Endothelial cell of umbilical vein (primary cell): ENCODE measurements around the gene CTSA. TPM values are rescaled to one million over a fixed set of nuclear protein-coding genes. Genes with fewer than 3 reads are reported as not detected.

Source experiments
- BruUV-seq: library from RNA; stranded (reverse); fragments of 400-500 nt; replicated peaks from 2 replicates; lab custom pipeline; 2021; lab: Mats Ljungman, UMichigan
- CTCF ChIA-PET: fragments of 300-600, 350-600 bp; sonication (Branson Sonifier 250); formaldehyde crosslinking; loops from one replicate; lab custom pipeline; 2021; ENCODE audit warnings: antibody characterized with exemption, inconsistent platforms; lab: Charles Lee
- POLR2A ChIA-PET: fragments of 300-600, 350-600 bp; sonication (Branson Sonifier 250); formaldehyde crosslinking; loops from one replicate; lab custom pipeline; 2021; ENCODE audit warnings: antibody characterized with exemption, inconsistent platforms; lab: Charles Lee
- DNase-seq: peaks from one replicate; pipeline ENCODE4 v3.0.0-alpha.2; 2011; ENCODE audit warnings: low read depth, low spot score
- FAIRE-seq: peaks from 2 replicates; lab custom pipeline; 2011; peaks lifted over from hg19 to GRCh38; lab: Jason Lieb, UNC
- H2AFZ ChIP-seq: 2 replicates; pipeline ENCODE4 v1.6.0; 2012; ENCODE audit warnings: low read depth, low read length, control low read depth, inconsistent platforms
- H3K27ac ChIP-seq: 2 replicates; pipeline ENCODE4 v1.5.1; 2011; ENCODE audit warnings: low read depth, mild to moderate bottlenecking, control low read depth, low read length, moderate library complexity; ENCODE audit not compliant: insufficient read depth
- H3K27me3 ChIP-seq, 2 experiments: 2 replicates each; pipeline versions ENCODE4 v1.6.0 to v1.6.1; 2011; ENCODE audit warnings: low read length in 2 of 2, mixed read lengths in 1 of 2; ENCODE audit not compliant: control insufficient read depth in 2 of 2, insufficient read depth in 2 of 2
- H3K36me3 ChIP-seq, 2 experiments: 2 replicates in 1 of 2; 3 replicates in 1 of 2; pipeline ENCODE4 v1.5.1; 2011; ENCODE audit warnings: low read length in 2 of 2, mild to moderate bottlenecking in 1 of 2, moderate library complexity in 1 of 2; ENCODE audit not compliant: control insufficient read depth in 2 of 2, insufficient read depth in 2 of 2; ENCODE audit errors: extremely low read depth in 1 of 2
- H3K4me1 ChIP-seq: 3 replicates; pipeline ENCODE4 v1.5.1; 2011; ENCODE audit warnings: mild to moderate bottlenecking, low read length; ENCODE audit not compliant: control insufficient read depth, insufficient read depth; ENCODE audit errors: extremely low read depth
- H3K4me2 ChIP-seq: 2 replicates; pipeline ENCODE4 v1.6.1; 2011; ENCODE audit warnings: low read length, control low read depth, mixed read lengths; ENCODE audit not compliant: insufficient read depth
- H3K4me3 ChIP-seq, 3 experiments: fragments of 200-600 bp in 1 of 3; sonication (generic), shearing (Covaris generic) in 1 of 3; replicated peaks in 1 of 3; 2 replicates each; pipeline ENCODE4 v1.5.1; 2011 to 2016; ENCODE audit warnings: control low read depth in 3 of 3, low read length in 3 of 3, mild to moderate bottlenecking in 2 of 3, inconsistent platforms in 1 of 3, low read depth in 1 of 3, moderate library complexity in 1 of 3; ENCODE audit not compliant: insufficient read depth in 1 of 3
- H3K79me2 ChIP-seq: 2 replicates; pipeline ENCODE4 v1.6.0; 2012; ENCODE audit warnings: low read length, inconsistent platforms; ENCODE audit not compliant: control insufficient read depth, insufficient read depth
- H3K9ac ChIP-seq: replicated peaks from 2 replicates; pipeline ENCODE3; 2011; ENCODE audit warnings: low read length, control low read depth; ENCODE audit not compliant: insufficient read depth; ENCODE audit errors: extremely low read depth
- H3K9me1 ChIP-seq: replicated peaks from 3 replicates; pipeline ENCODE4 v1.6.0; 2011; ENCODE audit warnings: mild to moderate bottlenecking, low read length; ENCODE audit not compliant: control insufficient read depth, insufficient read depth; ENCODE audit errors: extremely low read depth
- H3K9me3 ChIP-seq: replicated peaks from 2 replicates; pipeline ENCODE4 v1.5.1; 2012; ENCODE audit warnings: low read length, inconsistent platforms; ENCODE audit not compliant: control insufficient read depth, insufficient read depth
- H4K20me1 ChIP-seq: replicated peaks from 2 replicates; pipeline ENCODE3; 2011; ENCODE audit warnings: mild to moderate bottlenecking, low read length; ENCODE audit not compliant: control insufficient read depth, insufficient read depth; ENCODE audit errors: extremely low read depth
- EZH2 ChIP-seq: IDR thresholded peaks from 2 replicates; pipeline ENCODE4 v1.6.1; 2012; ENCODE audit warnings: borderline replicate concordance, low read depth, mild to moderate bottlenecking, moderate library complexity, low read length, inconsistent platforms; ENCODE audit not compliant: severe bottlenecking
- FOS ChIP-seq: IDR thresholded peaks from 2 replicates; pipeline ENCODE4 v1.6.1; 2011; ENCODE audit warnings: mild to moderate bottlenecking, low read length, moderate library complexity, borderline replicate concordance; ENCODE audit not compliant: insufficient read depth
- GATA2 ChIP-seq: IDR thresholded peaks from 2 replicates; pipeline ENCODE4 v1.7.0; 2011; ENCODE audit warnings: low read depth, mild to moderate bottlenecking, moderate library complexity, mixed read lengths, low read length; ENCODE audit not compliant: insufficient read length, insufficient read depth
- JUN ChIP-seq: IDR thresholded peaks from 2 replicates; pipeline ENCODE4 v1.6.1; 2011; ENCODE audit warnings: borderline replicate concordance, low read depth; ENCODE audit not compliant: insufficient read length, insufficient read depth
- MYC ChIP-seq: IDR thresholded peaks from one replicate; pipeline ENCODE4 v1.6.1; 2011; ENCODE audit warnings: mild to moderate bottlenecking, low read depth, low read length
- POLR2A ChIP-seq: IDR thresholded peaks from 2 replicates; pipeline ENCODE4 v1.6.1; 2012; ENCODE audit warnings: low read depth, mild to moderate bottlenecking, control low read depth, low read length
- POLR2AphosphoS5 ChIP-seq: IDR thresholded peaks from 2 replicates; pipeline ENCODE4 v1.6.1; 2012; ENCODE audit warnings: low read depth, mild to moderate bottlenecking, control low read depth, low read length, moderate library complexity; ENCODE audit not compliant: insufficient read depth
- dilution Hi-C: fragments of 300-500 bp; cut with MboI; formaldehyde crosslinking; loops from one replicate; pipeline ENCODE4 v1.15.0; 2019; ENCODE audit warnings: low sequenced_read_pairs; ENCODE audit not compliant: extremely low pct_ligation_motif_present
- intact Hi-C: fragments of 100-400 bp; cut with micrococcal nuclease; formaldehyde crosslinking; loops from one replicate; pipeline ENCODE4 v1.10.0; 2022
- polyA plus RNA-seq, 4 experiments: library from polyadenylated mRNA; depleted of rRNA in 3 of 4; stranded (reverse) in 3 of 4; unstranded in 1 of 4; fragments of >200 nt; gene quantifications; 2 replicates each; pipeline versions ENCODE4 v1.2.1 to v1.2.3, GENCODE V29; 2011 to 2012; ENCODE audit warnings: missing spikeins in 1 of 4
- total RNA-seq: library from RNA; stranded (reverse); gene quantifications from 2 replicates; pipeline ENCODE4 v1.2.3, GENCODE V29; 2021
- TF ChIP-seq, protein P1 (sequence below): IDR thresholded peaks from 2 replicates; pipeline ENCODE4 v1.6.1; 2011; ENCODE audit not compliant: insufficient read depth, insufficient read length
- TF ChIP-seq, protein P2 (sequence below), 2 donors: IDR thresholded peaks; 1 replicate in 1 of 2; 2 replicates in 1 of 2; pipeline ENCODE4 v1.5.1; 2011; ENCODE audit warnings: low read length in 2 of 2, mild to moderate bottlenecking in 2 of 2, moderate library complexity in 2 of 2, control low read depth in 1 of 2, inconsistent platforms in 1 of 2, low read depth in 1 of 2; ENCODE audit not compliant: insufficient read depth in 1 of 2; ENCODE audit errors: extremely low read depth in 1 of 2

CTSA gene
- total and polyA plus RNA-seq, 2 donors (not counting 3 experiments of a cell fraction or from before 2014, with no cell fraction given) = 169 to 409 TPM

GRCh38 chr20:45880988-45881788 is 9.9 kb upstream of the CTSA start, which contains the start of gene ZSWIM1:
Gene ZSWIM1 (plus strand): TSS chr20:45881227. CDS start chr20:45882593, 1,366 bp downstream.
- H3K27ac ChIP-seq = peak within 1 kb of the TSS; percentile 66
- peak within 1 kb of the TSS; percentile 51 to 93 (median 89) for H3K4me3 ChIP-seq
- intact Hi-C loops = loop anchor here (1.0 to 2.0 kb wide), 2 partner anchors 24 to 54 kb away; partner anchors contain the start of genes ACOT8, PCIF1 and ZSWIM3
- peak; percentile 88 for TF ChIP-seq POLR2AphosphoS5
- TF ChIP-seq, protein P1, sequence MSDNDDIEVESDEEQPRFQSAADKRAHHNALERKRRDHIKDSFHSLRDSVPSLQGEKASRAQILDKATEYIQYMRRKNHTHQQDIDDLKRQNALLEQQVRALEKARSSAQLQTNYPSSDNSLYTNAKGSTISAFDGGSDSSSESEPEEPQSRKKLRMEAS = no peak
- peak; percentile 95 for TF ChIP-seq POLR2A
- H3K79me2 ChIP-seq = peaks cover 24% of the 10 kb centered on the region
- peak within 1 kb of the TSS; percentile 85 for H3K9ac ChIP-seq
- FAIRE-seq = peak; percentile 100
- peaks cover 4 to 26% of the 10 kb centered on the region in 2 experiments for H3K36me3 ChIP-seq
- H2AFZ ChIP-seq = peak within 1 kb of the TSS; percentile 62
- DNase-seq = peak; percentile 100
- TSS peak; percentile 61 for BruUV-seq
- no peaks in the 10 kb centered on the region for H3K27me3 ChIP-seq
- peaks cover 11% of the 10 kb centered on the region for H3K4me1 ChIP-seq
- ChIA-PET POLR2A (interaction anchor here (0.8 to 2.3 kb wide), 4 partner anchors 9 to 53 kb away, joined by 7 to 12 read pairs (median 9); partner anchors contain the start of genes ACOT8 and PCIF1), CTCF (interaction anchor here (0.6 to 2.1 kb wide), 9 partner anchors 9 to 90 kb away, joined by 3 to 24 read pairs (median 3); partner anchors contain the start of genes CTSA and NEURL2)
- no peaks in the 10 kb centered on the region for H3K9me1 ChIP-seq
- H4K20me1 ChIP-seq = no peaks in the 10 kb centered on the region
- no peaks in the 10 kb centered on the region for H3K9me3 ChIP-seq
- H3K4me2 ChIP-seq = peak within 1 kb of the TSS; percentile 88
- dilution Hi-C loops = no loop called here

GRCh38 chr20:45882469-45883099 is 8.6 kb upstream of the CTSA start:
- dilution Hi-C loops = no loop called here

More at GRCh38 chr20:45882469-45883099, 8.6 kb upstream of the CTSA start:
- TF ChIP-seq MYC (no peak), EZH2 (no peak), FOS (no peak), POLR2AphosphoS5 (no peak), JUN (no peak), GATA2 (no peak), POLR2A (no peak)
- TF ChIP-seq, protein P1 = no peak
- TF ChIP-seq, protein P2, sequence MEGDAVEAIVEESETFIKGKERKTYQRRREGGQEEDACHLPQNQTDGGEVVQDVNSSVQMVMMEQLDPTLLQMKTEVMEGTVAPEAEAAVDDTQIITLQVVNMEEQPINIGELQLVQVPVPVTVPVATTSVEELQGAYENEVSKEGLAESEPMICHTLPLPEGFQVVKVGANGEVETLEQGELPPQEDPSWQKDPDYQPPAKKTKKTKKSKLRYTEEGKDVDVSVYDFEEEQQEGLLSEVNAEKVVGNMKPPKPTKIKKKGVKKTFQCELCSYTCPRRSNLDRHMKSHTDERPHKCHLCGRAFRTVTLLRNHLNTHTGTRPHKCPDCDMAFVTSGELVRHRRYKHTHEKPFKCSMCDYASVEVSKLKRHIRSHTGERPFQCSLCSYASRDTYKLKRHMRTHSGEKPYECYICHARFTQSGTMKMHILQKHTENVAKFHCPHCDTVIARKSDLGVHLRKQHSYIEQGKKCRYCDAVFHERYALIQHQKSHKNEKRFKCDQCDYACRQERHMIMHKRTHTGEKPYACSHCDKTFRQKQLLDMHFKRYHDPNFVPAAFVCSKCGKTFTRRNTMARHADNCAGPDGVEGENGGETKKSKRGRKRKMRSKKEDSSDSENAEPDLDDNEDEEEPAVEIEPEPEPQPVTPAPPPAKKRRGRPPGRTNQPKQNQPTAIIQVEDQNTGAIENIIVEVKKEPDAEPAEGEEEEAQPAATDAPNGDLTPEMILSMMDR (IDR thresholded peaks at IDR 0.05; ENCODE audit: extremely low read depth in 1 of 2, insufficient read depth in 1 of 2, low read depth in 1 of 2, low read length in 2 of 2) = no peak
- FAIRE-seq = no peak
- no peak overlapping the region for H3K4me3 ChIP-seq
- H3K9me3 ChIP-seq = no peaks in the 10 kb centered on the region
- intact Hi-C loops = no loop called here
- H3K79me2 ChIP-seq = peaks cover 24% of the 10 kb centered on the region
- H3K27me3 ChIP-seq = no peaks in the 10 kb centered on the region
- peaks cover 4 to 23% of the 10 kb centered on the region in 2 experiments for H3K36me3 ChIP-seq
- H4K20me1 ChIP-seq = no peaks in the 10 kb centered on the region
- ChIA-PET CTCF (interaction anchor here (0.9 to 1.2 kb wide), 2 partner anchors 27 to 33 kb away, joined by 3 read pairs; no protein-coding TSS in a partner anchor), POLR2A (interaction anchor here (0.7 to 2.3 kb wide), 2 partner anchors 52 to 53 kb away, joined by 4 to 12 read pairs; partner anchors contain the start of gene PCIF1)
- no peak for DNase-seq
- H3K4me1 ChIP-seq = peaks cover 11% of the 10 kb centered on the region
- BruUV-seq = no TSS peak
- no peak overlapping the region for H2AFZ ChIP-seq
- no peak overlapping the region for H3K4me2 ChIP-seq
- H3K9me1 ChIP-seq = no peaks in the 10 kb centered on the region
- no peak overlapping the region for H3K9ac ChIP-seq
- no peak overlapping the region for H3K27ac ChIP-seq
